DMS 273 (cell line): Measurements from ENCODE around the gene SPSB4.
A peak's percentile ranks its signal among the peaks of the same experiment; 100 is the strongest.
"Not testable (repeated sequence)": the region's sequence is repeated elsewhere in the genome, so short reads cannot be mapped to it uniquely, and the experiment has no call there.

Source experiments
- DNase-seq: peaks from one replicate; lab custom pipeline; 2025; ENCODE audit not compliant: unreplicated experiment; lab: John Stamatoyannopoulos, UW

SPSB4 gene

GRCh38 chr3:141114179-141114745 is 63.1 kb downstream of the SPSB4 start:
- DNase-seq, result no peak

- DNase-seq, result peak; percentile 68
Measured at GRCh38 chr3:141114816-141115460, 63.8 kb downstream of the SPSB4 start.

- DNase-seq, result no peak
Measured at GRCh38 chr3:141115789-141116541, 64.8 kb downstream of the SPSB4 start.

DNA sequence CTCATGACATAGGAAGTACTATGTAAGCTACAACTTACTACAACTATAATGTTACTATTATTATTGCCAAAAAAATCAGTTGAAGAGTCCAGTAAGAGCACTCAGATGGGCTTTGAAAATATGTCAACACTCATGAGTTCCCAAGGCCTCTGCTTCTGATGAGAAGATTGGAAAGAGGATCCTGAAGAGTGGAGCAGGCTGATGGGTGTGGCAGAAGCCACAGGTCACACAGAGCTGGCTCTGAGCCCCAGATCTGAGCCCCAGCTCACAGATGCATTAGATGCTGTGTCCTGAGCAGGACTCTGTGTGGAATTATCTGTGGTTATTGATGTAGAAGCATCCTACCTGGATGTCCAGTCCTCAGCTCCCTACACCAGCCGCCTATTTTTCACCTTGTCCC is 65.6 kb downstream of the SPSB4 start:
- no peak for DNase-seq

- not testable (repeated sequence) for DNase-seq
Measured at GRCh38 chr3:141117982-141118381, 66.8 kb downstream of the SPSB4 start.

- no peak for DNase-seq
Measured at GRCh38 chr3:141122455-141123030, 71.4 kb downstream of the SPSB4 start.

DNA sequence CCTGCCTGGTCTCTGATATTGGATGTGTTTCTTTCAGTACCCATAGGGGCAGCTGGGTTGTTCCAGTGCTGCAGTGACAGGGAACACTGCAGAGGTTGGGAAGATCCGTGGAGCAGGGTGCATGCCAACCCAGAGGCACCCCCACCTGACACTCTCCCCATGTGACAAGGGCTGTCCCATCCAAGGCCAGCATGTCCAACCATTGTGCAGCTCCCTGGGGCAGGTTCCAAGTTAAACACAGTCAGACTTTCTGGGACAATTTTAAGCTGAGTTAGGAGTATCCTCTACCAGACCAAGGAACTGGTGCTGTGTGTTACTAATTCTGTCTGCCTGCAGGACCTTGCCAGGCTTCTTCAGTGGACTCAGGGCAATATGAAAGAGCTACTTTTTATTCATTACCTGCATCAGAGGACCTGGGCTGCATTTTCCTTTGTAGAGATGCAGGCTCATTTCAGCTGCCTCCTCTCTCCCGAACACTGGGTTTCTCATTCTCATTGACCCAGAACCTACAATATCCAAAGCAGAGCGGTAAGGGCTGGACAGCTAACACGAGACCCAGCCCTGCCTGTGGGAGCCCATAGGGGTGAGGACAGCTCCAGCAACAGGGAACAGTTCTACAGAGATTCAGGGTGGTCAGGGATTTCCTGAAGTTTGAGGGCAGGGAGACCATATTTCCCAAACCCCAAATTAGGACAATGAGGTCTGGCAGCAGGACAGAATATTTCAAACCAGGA is 72.7 kb downstream of the SPSB4 start:
- DNase-seq, result no peak

GRCh38 chr3:141124715-141125114 is 73.6 kb downstream of the SPSB4 start:
- no peak for DNase-seq

GRCh38 chr3:141125351-141125750 is 74.2 kb downstream of the SPSB4 start:
- DNase-seq, result no peak

- no peak for DNase-seq
Measured at GRCh38 chr3:141126661-141127343, 75.7 kb downstream of the SPSB4 start.

DNA sequence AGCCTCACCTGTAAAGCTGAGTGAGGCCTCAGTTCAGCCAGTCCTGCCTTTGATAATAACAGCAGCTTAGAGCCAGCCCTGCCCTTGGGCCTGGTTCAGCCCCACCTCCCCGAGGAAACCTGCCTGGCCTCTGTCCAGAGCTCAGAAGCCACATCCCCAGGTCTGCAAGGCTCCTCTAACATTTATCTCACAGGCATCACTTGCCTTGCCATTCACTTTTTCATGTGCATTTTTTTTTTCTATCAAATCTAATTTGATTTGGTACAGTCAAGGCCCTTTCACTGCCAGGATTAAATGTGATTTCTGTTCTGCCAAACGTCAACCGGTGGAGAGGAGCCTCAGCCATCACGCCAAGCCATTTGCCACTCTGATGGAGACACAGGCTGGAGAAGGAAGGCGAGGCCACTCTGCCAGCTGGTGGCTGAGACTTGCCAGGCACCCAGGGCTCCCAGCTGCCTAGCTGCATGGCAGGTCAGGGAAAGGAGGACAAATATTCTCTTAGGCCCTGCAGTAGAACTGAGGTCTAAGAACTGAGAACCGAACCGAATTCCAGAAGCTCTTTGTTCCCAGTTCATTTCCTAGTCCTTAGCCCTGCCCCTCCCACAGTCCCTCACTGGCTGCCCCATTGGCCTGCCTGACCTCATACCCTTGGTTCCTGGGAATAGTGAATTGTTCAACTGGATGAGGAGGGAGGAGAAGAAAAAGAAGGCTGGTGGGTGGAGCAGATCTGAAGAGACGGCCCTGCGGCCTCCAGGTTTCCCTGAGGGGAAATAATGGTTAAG is 76.4 kb downstream of the SPSB4 start:
- peak; percentile 63 for DNase-seq

DNA sequence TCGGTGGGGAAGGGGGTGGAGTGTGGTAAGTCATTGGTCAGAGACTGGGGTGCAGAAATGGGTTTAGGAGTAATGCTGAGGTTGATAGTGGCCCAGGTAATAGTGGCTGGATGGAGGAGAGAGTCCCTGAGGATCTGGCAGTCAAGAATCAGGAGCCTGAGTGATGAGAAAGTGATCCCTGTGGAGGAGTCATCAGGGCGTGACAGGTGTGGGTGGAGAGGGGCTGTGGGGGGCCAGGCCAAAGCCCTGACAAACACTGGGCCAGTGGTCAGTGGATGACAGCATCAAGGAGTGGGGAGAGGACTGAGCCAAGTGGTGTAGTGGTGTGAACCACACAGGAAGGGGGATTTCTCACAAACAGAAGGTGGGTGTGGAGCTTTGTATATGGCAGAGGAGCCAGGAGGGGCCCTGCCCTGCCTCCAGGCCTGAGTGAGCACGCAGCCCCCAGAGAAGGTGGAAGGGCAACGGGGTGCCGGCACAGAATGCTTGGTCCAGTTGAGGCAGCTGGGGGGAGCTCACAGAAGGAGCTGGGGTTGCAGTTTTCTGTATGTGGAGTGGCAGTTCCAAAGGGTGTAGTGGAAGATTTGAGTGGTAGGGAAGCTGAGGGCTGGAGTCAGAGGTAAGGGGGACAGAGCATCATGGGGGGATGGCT is 77.1 kb downstream of the SPSB4 start:
- DNase-seq, result no peak

DNA sequence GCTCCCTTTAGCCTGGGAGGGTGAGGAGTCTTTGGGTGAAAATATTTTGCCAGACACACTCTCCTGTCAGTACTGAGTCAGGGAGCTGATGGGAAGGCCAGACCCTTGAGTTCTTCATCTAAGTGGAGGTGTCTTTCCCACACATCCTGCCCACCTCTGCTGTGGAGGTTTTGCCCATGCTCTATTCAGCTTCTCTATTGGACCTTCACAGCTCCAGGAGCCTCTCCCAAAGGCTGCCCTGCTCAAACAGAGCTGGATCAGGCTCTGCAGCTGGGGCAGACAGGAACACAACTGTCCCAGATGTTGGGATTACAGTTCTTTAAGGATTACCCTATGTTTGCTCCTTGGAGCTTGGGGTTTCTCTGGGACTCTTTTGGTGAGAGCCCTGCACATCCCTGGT is 77.9 kb downstream of the SPSB4 start:
- DNase-seq, result no peak

DNA sequence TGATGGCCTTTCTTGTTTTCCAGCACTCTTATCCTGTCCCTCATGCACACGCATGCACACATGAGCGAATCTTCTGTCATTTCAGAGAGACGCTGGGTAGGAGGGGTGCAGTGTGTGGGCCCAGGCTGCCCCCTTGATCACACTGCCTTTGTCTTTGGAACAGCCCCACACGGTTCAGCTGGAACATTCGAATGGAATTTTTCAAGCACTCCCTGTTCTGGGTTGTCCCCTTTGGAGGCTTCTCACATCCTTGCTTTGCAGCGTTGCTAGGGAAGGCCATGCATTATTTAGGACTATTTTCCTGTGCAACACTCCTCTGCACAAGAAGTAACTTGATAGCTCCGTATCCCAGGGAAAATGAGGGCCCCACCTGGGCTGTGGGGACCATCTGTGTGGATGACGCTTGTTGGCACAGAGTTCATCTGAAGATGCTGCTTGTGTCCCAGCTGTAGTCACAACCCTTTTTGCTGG is 78.4 kb downstream of the SPSB4 start:
- peak; percentile 91 for DNase-seq

GRCh38 chr3:141143517-141143916 is 92.4 kb downstream of the SPSB4 start:
- DNase-seq, result no peak

DNA sequence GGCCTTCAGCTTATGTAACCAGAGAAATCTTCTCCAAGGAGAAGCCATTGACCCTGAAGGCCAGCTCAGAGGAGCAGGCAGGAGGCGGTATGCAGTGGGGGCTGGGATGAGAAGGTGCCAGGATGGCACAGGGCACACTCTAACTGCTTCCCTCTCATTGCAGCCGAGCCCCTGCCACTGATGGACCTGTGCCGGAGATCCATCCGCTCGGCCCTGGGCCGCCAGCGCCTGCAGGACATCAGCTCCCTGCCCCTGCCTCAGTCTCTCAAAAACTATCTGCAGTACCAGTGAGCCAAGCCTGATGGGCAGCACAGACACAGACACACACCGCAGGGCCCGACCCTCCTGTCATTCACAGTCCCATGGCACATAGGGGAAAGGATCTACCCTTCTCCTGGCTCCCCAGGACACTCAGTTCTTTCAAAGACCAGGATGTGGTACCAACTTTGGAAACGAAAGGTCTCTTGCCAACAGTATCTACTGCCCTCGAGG is 95.9 kb downstream of the SPSB4 start:
- DNase-seq, result no peak

- no peak for DNase-seq
Measured at GRCh38 chr3:141147657-141148056, 96.5 kb downstream of the SPSB4 start.

DNA sequence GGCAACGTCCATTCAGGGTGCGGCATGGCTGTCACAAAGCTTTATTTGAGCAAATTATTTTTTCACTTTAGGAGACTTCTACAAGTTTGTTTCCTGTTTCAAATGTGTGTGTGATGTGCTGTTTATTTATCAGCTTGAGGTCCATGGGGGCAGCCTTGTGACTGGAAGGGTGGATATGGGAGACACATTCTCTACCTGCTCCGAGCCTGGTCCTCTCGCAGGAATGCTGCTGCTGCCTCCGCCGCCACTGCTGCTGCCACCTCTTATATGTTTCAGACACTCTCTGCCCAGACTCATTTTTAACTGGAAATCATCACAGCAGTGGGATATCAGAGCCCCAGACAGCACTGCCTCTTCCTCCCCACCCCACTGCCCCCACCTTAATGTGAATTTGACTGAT is 97.0 kb downstream of the SPSB4 start:
- DNase-seq, result no peak

DNA sequence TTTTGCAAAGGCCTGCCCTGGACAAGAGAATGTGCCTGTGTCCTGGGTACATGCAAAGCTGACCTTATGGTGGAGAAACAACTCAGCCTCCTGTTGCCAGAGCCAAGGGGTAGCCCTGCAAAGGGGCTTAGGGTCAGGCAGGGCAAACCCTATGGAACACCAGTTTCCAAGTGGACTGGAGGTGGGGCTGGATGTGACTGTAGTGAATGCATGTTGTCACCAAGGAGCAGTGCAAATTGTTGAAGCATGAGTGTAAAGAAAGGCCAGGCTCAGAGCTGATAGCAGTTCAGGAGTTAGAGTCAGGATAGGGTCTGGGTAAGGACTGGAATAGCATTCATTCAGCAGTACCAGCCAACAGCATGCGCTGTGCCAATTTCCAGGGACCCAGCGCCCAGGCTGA is 97.6 kb downstream of the SPSB4 start:
- DNase-seq, result no peak
